ENCODE results near the gene OPN3.

- TF ChIP-seq POLR2A (IDR thresholded peaks at IDR 0.05) (no peak), CTCF (IDR thresholded peaks at IDR 0.05) (no peak)
These were observed 60.7 kb downstream of the OPN3 start for GRCh38 chr1:241579434-241579833.

Measured in uterus (tissue), 2 donors.